ENCODE results near the gene AP2B1.
"Not testable (repeated sequence)": the region's sequence is repeated elsewhere in the genome, so short reads cannot be mapped to it uniquely, and the experiment has no call there.

Gene AP2B1

DNA sequence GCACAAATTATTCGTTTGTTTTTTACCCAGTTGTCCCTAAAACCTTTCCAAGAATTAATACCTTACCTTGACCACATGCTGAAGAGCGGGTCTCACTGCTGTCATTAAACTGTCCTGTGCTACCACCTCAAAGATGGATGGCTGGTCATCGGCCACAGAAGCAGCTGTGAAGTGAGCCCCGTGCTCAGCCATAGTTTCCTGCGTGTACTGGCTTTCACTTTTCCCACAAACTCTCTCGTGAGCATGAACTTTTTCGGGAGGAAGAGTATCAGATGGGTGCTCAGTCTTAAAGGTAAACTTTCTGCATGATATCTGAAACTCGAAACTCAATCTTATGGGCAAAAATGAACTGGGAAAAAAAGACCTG is 9.3 kb upstream of the AP2B1 start:
- no peak for DNase-seq

DNA sequence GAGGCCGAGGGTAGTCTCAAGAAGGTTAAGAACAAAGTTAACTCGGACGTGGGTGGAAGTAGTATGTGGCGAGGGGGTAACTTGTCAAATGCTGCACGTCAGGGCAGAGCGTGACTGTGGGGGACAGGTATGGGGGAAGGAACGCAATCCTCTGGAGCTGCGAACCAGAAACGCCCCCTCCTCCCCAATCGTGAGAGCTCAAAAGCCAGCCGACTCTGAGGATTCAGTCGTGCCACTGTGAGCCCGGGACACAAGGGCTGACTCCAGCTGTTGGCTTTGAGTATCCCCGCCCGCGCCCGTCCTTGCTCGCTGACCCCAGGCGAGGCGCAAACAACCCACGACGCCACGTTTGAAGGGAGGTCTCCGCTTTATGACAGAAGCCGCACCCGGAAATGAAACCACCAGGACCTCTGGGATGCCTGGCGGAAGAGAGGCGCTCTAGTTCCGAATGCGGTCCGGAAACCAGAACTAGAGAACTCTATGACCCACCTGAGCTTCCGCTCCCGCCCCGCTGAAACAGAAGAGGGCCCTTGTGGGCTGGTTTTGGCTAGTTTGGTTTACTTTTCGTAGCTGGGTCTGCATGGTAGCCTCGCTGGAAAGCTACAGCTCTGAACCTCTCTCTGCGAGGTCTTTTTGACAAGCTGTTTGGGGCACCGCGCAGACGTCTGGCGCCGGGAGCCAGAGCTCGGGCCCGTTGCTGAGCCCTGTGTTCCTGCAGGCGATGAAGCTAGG is 8.8 kb upstream of the AP2B1 start, which contains the start of gene PEX12:
TSS of gene PEX12 (minus strand) at position 375 of the 732 bp plus-strand sequence. CDS start 550 bp downstream, outside the sequence.
- DNase-seq = peak; percentile 91

DNA sequence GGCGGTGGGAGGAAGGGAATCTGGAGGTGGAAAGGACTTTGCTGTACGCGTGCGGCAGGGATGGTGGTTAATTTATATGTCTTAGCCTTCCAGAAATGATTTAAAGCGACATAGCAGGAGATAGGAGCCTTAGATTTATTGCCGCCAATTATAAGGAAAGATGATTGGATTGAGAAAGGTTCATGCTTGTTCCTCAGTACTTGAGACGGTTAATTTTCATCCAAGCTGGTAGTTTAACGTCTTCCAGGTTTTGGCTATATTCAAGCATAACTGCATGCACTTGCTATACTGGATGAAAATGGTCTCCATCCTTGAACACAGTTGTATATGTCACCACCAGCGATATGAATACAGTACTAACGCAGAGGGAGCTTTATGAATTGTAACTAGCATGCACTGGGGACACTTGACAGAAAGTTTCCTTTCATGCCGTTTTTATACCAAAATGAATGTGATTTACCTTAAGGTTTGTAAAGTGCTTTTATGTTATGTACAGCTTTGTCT is 8.1 kb upstream of the AP2B1 start:
- no peak for DNase-seq

DNA sequence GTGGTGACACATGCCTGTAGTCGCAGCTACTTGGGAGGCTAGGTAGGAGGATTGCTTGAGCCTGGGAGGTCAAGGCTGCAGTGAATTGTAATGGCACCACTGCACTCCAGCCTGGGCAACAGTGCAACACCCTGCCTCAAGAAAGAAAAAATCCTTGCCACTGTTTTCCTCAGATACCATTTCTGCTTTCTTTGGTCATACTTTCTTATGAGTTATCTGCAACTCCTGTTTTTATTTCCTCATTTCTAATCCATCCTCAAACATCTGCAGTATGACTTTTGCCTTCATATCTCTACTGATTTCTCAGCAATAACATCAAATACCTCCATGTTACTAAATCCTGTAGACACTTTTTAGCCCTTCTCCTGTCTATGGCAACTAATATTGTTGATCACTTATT is 3.1 kb upstream of the AP2B1 start:
- DNase-seq = no peak

DNA sequence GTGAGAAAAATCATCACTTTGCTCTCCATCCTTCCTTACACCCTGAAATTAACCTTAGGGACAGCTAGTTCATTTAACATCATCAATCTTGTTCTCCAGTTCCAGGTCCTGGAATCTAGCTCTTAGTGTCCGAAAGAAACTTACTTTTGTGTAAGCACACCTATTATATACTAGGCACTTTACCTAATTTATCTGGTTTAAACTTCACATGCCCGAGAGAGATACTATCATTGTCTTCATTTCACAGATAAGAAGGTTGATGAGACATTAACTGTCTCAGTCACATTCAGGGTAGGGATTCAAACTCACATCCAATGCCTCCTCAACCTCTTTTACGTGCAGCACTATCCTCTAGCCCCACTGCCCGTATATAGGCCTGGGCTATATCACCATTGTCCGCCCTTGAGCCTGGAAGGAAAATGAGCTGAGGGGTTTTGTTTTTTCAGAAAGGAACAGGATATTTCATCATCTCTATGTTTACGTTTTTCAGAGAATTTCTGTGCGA is 501 bp upstream of the AP2B1 start:
- DNase-seq = no peak

DNA sequence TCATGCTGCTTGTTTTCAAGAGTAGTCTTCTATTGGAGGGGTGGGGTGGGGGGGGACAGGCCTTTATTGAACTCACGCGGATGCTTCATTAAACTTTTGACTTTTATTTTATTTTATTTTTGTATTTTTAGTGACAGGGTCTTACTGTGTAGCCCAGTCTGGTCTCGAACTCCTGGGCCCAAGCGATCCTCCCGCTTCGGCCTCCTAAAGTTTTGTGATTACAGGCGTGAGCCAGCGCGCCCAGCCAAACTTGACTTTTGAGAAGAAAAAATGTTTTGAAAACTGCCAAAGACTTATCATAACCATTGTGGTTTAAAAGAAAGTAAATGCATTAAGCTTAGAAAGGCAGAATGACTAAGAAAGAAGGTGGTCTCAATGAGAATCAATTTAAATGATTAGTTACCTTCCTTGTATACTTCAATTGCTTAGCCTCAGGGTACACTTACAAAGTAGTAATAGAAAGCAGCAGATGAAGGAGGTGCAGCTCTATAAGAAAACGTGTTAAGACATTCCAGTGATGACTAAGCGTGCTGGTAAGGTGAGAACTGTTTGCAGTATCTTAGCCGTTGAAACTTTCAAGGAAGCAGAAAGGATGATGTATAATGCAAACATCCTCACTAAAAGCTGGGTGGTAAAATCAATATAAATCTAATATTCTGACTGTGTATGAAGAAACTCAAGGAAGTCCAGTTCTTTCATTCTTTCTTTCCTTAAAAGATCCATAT is 1.2 kb downstream of the AP2B1 start:
- no peak for DNase-seq

DNA sequence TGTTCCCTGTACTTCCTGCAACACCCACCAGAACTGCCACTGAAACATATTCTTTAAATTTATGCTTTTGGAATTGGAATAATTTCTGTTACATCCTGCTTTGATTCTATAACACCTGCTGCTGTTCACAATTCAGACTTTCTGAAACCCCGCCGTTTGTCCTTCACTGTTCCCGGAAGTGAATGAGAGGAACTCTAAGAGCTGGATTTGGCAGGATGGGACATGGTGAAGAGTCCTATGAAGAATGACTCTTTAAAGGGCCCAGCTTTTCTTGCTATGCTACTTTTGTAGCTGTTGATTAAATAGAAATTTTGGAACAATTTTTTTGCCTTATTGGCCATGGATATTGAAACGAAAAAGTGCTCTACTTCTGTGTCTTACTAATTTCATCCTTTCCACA is 8.9 kb downstream of the AP2B1 start:
- no peak for DNase-seq

DNA sequence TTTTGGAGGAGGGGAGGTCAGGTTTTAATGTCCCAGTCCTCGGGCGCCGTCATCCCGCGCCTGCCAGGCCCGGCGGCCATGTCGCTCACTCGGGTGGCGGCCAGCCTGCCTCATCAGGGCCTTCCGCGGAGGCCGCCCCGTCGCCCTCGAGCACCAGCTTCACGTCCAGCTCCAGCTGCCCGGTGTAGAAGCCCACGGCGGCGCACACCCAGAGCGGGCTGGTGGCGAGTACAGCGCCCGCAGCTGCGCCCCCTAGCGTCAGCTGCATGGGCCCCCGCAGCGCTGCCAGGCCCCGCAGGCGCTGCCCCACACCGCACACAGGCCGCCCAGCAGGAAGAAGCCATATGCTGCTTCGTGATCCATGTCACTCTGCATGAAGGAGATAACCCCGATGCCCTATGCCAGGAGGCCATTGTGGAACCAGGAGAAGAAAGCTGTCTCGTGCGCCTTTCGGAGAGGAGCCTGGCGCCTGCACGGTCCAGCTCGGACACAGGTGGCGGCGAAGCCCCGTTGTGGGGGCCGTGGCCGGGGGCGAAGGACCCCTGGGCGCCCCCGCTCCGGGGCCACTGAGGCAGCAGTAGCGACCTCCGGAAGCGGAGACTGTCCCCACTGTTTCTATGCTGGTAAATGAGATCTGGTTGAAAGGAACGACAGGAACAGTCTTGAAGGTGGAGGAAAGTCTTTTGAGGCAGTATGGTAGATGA is 9.6 kb downstream of the AP2B1 start:
- no peak for DNase-seq

DNA sequence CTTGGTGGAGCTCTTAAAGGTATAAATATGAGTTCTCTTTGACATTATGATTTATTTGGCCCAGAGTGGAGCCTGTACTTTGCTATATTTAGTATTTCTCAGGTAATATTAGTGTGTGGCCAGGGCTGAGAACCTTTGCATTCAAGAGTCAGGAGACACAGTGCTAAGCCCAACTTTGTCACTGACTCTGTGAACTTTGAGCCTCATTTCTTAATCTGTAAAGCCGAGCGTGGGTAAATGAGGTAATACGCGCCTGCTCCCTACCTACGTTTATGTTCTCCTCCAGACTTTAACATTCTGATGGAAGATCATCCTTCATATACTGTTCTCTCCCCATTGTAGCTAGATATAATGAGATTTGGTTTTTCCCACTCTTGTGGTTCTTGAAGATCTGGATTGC is 10.5 kb downstream of the AP2B1 start:
- DNase-seq = no peak

DNA sequence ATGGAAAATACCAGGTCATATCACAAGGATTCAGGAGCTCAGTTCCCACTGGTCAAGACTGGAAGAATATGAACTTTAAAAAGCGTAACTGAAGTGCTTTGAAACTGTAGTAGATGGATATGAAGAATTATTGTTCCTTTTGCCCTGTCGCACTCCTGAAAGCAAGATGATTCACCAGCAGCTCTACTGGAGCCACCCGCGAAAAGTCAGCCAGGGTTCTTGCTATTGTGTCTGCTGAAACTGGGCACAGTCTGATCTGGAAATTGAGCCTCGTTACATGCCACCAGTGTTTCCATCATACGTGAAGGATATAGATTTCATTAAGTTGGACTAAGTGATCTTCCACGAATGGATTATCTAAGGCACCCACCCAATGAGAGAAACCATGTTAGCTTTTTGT is 16.6 kb downstream of the AP2B1 start:
- no peak for DNase-seq

DNA sequence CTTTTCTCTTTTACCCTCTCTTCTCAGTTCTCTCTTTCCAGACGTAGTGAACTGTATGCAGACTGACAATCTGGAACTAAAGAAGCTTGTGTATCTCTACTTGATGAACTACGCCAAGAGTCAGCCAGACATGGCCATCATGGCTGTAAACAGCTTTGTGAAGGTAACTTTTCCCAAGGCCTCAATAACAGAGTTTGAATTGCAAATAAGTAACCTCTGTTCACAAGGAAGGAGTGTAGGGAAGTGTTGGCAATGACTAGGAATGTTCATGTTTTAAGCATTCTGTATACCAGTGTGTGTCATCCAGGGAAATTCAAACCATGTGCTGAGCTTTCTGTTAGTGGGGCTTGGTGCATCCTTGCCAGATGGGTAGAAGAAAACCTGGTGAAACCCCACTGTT is 18.6 kb downstream of the AP2B1 start:
- DNase-seq = no peak

DNA sequence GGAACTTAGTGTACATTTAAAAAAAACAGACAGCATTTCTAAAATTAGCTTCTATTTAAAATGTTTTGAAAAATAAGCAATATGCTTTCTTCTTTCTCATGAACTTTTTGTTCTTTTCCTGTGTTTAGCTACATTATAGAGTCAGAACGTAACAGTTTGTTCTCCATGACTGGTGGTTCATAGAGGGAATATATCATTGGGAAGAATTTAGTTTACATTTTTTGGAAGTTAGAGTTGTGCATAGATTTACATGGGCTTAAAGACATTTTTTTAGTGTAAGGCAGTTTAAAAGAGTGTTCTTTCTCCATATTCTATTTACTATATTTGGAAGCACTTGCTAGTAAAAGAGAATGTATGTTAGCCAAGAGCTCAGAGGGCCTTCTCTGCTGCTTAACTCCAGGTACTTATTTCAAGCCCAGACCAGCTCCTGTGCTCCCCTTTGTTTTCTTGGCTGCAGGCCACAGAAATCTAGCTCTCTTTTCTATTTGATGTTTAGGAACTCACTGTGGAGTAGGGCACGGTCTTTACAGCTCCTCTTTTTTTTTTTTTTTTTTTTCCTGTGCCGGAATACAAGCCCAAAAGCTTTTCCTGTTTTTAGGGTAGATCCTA is 20.2 kb downstream of the AP2B1 start:
- DNase-seq = no peak

DNA sequence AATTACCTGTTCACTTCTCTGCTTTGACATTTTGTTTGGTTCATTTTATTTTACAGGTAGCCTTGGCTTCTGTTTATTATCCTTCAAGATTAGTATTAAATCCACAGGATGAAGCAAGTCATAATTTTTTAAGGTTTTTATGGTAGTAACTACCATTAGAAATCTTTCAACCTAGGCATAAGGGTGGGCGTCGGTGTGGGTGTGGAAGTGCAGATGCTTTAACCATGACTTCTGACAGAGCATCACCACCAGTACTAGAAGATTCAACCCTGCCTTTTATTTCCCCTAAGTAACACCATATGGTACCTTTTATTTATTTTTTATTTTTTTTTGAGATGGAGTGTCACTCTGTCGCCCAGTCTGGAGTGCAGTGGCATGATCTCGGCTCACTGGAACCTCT is 22.7 kb downstream of the AP2B1 start:
- no peak for DNase-seq

DNA sequence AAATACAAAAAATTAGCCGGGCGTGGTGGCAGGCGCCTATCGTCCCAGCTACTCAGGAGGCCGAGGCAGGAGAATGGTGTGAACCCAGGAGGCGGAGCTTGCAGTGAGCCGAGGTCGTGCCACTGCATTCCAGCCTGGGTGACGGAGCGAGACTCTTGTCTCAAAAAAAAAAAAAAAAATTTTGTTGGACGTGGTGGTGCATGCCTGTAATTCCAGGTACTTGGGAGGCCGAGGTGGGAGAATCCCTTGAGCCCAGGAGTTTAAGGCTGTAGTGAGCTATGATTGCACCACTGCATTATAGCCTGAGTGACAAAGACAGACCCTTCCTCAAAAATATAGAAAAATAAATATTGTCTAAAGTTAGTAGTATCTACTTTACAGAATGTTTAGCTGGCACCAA is 23.6 kb downstream of the AP2B1 start:
- DNase-seq = not testable (repeated sequence)

DNA sequence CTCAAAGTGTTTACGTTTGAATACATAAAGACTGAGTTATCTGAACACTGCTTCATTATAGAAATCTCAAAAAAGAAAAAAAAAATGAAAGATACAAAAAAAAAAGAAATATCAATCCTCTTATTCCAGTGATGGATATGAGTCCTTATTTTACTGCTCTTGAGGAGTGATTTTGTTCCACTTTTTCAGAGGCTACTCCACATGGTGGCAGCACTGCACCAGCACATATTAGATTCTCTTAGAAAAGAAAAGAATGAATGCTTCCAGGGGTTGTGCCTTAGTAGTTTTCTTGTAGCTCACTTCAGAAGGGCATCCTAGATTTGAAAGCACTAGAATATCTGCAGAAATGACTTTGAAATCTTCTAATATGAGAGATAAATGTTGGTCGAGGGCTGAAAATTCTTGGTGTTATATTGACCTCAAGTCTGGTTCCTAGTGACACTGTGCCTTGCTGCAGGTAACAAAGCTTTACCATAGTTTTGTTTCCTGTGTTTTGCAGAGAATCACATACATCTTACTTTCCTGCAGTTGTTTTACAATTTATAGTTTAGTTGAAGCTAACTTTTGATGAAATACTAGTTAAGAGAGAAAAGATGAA is 25.9 kb downstream of the AP2B1 start:
- DNase-seq = peak; percentile 28

DNA sequence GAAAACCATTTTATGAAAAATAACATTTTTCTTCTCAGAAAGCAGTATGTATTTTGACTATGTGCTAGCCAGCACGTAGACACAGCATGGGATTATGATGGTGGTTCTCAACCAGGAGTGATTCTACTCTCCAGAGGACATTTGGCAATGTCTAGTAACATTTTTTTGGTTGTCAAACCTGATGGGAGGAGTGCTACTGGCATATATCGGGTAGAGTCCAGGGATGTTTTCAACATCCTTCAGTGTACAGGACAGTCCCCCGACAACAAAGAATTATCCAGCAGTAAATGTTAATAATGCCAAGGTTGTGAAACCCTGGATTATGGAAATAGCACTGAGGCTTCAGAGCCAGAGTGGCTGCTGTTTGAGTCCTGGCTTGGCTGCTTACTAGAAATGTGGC is 27.7 kb downstream of the AP2B1 start:
- no peak for DNase-seq

DNA sequence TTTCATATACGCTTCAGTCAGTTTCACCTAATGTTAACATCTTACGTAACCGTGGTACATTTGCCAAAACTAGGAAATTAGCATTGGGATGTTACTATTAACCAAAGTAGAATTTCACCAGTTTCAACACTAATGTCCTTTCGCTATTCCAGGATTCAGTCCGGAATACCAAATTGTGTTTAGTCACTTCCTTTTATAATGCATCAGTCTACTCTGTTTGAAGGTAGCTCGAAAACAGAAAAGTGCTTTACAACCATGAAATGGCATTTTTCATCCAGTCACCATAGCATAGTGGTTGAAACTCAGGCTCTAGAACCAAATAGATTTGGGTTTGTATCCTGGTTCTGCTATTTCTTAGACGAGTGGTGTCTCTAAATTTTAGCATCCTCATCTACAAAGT is 29.4 kb downstream of the AP2B1 start:
- DNase-seq = no peak

DNA sequence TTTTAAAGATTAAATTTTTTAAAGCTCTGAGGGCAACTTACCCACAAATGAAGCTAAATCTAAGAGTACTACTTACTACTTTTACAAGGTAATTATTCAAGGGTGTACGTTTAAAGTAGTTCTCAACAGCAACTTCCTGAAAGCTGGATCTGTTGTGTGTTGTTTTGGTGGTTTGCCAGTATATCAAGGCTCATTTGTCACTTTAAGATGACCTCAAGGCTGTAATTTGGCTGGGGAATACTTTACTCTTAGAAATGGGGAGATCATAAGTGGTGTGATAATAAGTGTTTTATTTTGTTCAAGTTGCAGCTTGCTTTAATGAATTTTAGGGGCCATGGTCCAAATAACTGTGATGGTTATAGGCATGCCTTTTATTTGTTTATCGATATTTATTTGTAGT is 30.4 kb downstream of the AP2B1 start:
- no peak for DNase-seq

DNA sequence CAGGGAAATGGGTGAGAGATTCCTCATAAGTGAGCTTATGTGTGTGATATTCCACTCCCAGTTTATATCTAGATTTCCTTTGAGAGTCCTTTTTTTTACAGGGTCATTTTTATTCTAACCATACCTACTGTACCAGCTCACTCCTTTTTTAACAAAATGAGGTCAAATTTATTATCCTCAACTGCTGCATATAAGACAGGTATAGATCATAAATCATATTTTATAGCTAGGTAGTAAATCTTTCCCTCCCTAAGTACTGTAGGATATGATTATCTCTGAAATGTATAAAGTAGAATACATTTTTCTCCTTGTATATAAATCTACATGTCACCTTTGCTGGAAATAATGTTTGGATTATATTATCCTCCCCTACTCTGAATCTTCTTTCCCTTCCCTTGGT is 31.5 kb downstream of the AP2B1 start:
- no peak for DNase-seq

DNA sequence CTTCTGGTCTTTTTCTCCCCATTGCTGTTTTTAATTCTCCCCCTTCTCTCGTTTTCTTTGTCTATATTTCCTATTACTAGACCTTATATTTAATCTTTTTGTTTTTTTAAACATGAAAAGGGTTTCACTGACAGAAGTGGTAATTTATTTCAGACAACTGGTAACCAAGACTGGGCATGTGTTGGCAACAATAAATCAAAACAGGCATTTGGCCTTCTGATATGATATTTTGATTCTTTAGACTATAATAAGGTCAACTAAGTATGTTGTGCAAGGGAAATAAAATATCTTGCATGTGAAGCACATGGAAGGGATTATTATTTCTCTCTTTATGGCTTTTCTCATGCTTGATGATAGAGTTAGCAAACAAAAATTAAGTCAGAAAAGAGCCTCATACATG is 34.6 kb downstream of the AP2B1 start:
- no peak for DNase-seq

DNA sequence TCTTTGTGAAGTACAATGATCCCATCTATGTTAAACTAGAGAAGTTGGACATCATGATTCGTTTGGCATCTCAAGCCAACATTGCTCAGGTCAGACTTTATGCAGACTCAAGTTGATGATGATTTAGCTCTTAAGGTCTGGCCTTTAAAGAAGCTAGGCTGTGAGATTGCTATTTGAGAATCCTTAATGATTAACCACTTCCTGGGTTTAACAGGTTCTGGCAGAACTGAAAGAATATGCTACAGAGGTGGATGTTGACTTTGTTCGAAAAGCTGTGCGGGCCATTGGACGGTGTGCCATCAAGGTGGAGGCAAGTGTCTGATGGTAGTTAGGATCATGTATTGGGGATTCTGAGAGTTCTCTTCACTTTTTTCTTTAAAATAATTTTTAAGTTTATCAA is 40.3 kb downstream of the AP2B1 start:
- DNase-seq = no peak

DNA sequence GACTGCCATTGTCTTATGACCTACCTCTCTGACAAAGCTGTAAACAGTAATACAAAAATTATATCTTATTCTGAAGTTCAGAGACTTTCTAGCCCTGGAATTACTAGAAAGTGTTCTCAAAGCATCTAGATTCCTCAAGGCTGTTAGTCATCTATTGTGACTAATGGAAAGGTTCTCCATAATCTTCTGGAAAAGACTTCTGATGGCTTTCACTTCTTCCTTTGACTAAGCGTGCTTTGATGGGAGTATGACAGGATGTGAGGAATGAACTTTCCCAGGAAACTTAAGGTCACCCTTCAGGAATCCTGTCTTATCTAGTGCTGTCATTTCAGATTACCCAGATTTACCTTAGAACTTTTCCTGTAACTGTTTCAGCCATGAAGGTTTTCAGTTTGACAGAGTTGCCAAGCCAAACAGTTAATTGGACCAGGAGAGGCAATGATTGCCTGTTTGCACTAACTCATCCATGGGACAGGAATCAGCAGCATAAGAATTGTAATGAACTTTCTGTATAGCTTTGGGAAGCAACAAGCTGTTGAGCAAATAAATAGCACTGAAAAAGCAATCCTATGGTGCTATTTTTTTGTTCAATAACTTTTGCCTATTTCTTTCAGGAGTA is 43.5 kb downstream of the AP2B1 start:
- DNase-seq = no peak

Data from NCI-H1092 treated with DMSO at 0.1 percent for 48 hours (cell line).